Measurements from ENCODE around the gene TNIK.
"Not testable (repeated sequence)": the region's sequence is repeated elsewhere in the genome, so short reads cannot be mapped to it uniquely, and the experiment has no call there.

DNA sequence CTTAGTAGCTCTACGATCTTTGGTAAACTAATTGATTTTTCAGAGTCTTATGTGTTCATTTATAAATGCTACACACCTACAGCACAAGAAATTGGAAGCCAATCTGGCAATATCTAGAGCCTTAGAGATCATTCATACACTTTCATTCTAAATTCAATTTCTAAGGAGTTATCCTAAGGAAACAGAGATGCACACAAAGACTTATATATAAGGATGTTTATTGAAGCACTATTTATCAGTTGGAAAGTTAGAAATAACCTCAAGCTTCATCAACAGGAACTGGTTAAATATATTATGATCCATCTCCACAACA, 12.7 kb downstream of the TNIK start:
- not testable (repeated sequence) for TF ChIP-seq POLR2A, POLR2AphosphoS5 (IDR thresholded peaks at IDR 0.05)
- TF ChIP-seq, protein P1, sequence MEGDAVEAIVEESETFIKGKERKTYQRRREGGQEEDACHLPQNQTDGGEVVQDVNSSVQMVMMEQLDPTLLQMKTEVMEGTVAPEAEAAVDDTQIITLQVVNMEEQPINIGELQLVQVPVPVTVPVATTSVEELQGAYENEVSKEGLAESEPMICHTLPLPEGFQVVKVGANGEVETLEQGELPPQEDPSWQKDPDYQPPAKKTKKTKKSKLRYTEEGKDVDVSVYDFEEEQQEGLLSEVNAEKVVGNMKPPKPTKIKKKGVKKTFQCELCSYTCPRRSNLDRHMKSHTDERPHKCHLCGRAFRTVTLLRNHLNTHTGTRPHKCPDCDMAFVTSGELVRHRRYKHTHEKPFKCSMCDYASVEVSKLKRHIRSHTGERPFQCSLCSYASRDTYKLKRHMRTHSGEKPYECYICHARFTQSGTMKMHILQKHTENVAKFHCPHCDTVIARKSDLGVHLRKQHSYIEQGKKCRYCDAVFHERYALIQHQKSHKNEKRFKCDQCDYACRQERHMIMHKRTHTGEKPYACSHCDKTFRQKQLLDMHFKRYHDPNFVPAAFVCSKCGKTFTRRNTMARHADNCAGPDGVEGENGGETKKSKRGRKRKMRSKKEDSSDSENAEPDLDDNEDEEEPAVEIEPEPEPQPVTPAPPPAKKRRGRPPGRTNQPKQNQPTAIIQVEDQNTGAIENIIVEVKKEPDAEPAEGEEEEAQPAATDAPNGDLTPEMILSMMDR (IDR thresholded peaks at IDR 0.05): not testable (repeated sequence)

All from prostate gland (tissue), 2 donors.